HepG2 (cell line): ENCODE results near the gene SLFN12L. TPM values are rescaled to one million over a fixed set of nuclear protein-coding genes. Genes with fewer than 3 reads are reported as not detected.

Experiments
- ATAC-seq: fragments of 200-7000 bp; cut with Tn5 transposase; 3 replicates; pipeline ENCODE4 v1.9.1; 2020; ENCODE audit warnings: mild to moderate bottlenecking, moderate library complexity
- BruUV-seq: library from RNA; stranded (reverse); fragments of 400-500 nt; replicated peaks from 2 replicates; lab custom pipeline; 2021; lab: Mats Ljungman, UMichigan
- CTCF ChIA-PET: fragments of 300-600 bp; formaldehyde crosslinking; extraction: SDS; loops from one replicate; lab custom pipeline; 2021; ENCODE audit warnings: low total read pairs, inconsistent platforms, low intra/inter-chr PET ratio; lab: Yijun Ruan, JAX
- POLR2A ChIA-PET: fragments of 350-600 bp; sonication (Branson Sonifier 250); formaldehyde crosslinking; loops from one replicate; lab custom pipeline; 2020; ENCODE audit warnings: antibody characterized with exemption, inconsistent platforms; lab: Yijun Ruan, JAX
- DNase-seq: peaks from one replicate; pipeline ENCODE4 v3.0.0-alpha.2; 2015; ENCODE audit warnings: low spot score
- FAIRE-seq: peaks from 3 replicates; lab custom pipeline; 2011; peaks lifted over from hg19 to GRCh38; lab: Jason Lieb, UNC
- H2AFZ ChIP-seq: one replicate; pipeline ENCODE4 v1.6.1; 2011; ENCODE audit warnings: low read length, inconsistent platforms
- H3K27ac ChIP-seq: fragments of 300-600 bp; 3 replicates; pipeline ENCODE4 v1.8.0; 2011; ENCODE audit warnings: mixed run types, mild to moderate bottlenecking, mixed read lengths, low read length, inconsistent platforms; ENCODE audit not compliant: insufficient read depth; ENCODE audit errors: extremely low read length
- H3K27me3 ChIP-seq, 2 experiments: fragments of 200-600 bp in 1 of 2; 2 replicates in 1 of 2; 3 replicates in 1 of 2; pipeline versions ENCODE4 v1.6.0 to v1.8.0; 2011; ENCODE audit warnings: low read length in 2 of 2, mild to moderate bottlenecking in 2 of 2, moderate library complexity in 2 of 2, inconsistent platforms in 1 of 2; ENCODE audit not compliant: insufficient read depth in 2 of 2, control insufficient read depth in 1 of 2
- H3K36me3 ChIP-seq, 2 experiments: fragments of 200-600 bp in 1 of 2; replicated peaks in 1 of 2; 2 replicates in 1 of 2; 3 replicates in 1 of 2; pipeline versions ENCODE4 v1.5.1 to v1.8.0; 2011; ENCODE audit warnings: low read length in 2 of 2, inconsistent platforms in 1 of 2; ENCODE audit not compliant: insufficient read depth in 2 of 2, control insufficient read depth in 1 of 2
- H3K4me1 ChIP-seq: 2 replicates; pipeline ENCODE4 v1.5.1; 2012; ENCODE audit warnings: low read length, inconsistent platforms; ENCODE audit not compliant: insufficient read depth
- H3K4me2 ChIP-seq: 2 replicates; pipeline ENCODE4 v1.6.0; 2011; ENCODE audit warnings: low read depth, low read length, inconsistent platforms
- H3K4me3 ChIP-seq, 3 experiments: fragments of 200-600 bp in 1 of 3; sonication (generic), shearing (Covaris generic) in 1 of 3; replicated peaks in 1 of 3; 2 replicates each; pipeline ENCODE4 v1.5.1; 2011 to 2016; ENCODE audit warnings: low read length in 3 of 3, inconsistent platforms in 2 of 3, low read depth in 2 of 3, mild to moderate bottlenecking in 2 of 3, control low read depth in 1 of 3, mixed read lengths in 1 of 3; ENCODE audit not compliant: insufficient read depth in 1 of 3
- H3K79me2 ChIP-seq: one replicate; pipeline ENCODE4 v1.6.1; 2011; ENCODE audit warnings: low read length, inconsistent platforms; ENCODE audit not compliant: insufficient read depth
- H3K9ac ChIP-seq: 2 replicates; pipeline ENCODE4 v1.6.0; 2011; ENCODE audit warnings: mild to moderate bottlenecking, low read depth, low read length, inconsistent platforms; ENCODE audit not compliant: insufficient read depth
- H3K9me3 ChIP-seq: 2 replicates; pipeline ENCODE4 v1.5.1; 2012; ENCODE audit warnings: mild to moderate bottlenecking, low read length
- H4K20me1 ChIP-seq: 2 replicates; pipeline ENCODE4 v1.6.0; 2011; ENCODE audit warnings: inconsistent platforms, mild to moderate bottlenecking, low read length, moderate library complexity; ENCODE audit not compliant: insufficient read depth
- AKNA ChIP-seq: sonication (generic); formaldehyde crosslinking; IDR thresholded peaks from 2 replicates; pipeline ENCODE4 v1.4.0; 2020; ENCODE audit warnings: missing genetic modification reagents, borderline replicate concordance
- CHD4 ChIP-seq: fragments of 200-600 bp; sonication (generic); IDR thresholded peaks from 2 replicates; pipeline ENCODE4 v1.7.0; 2017; ENCODE audit warnings: mild to moderate bottlenecking, low read length, borderline replicate concordance
- DNMT1 ChIP-seq: sonication (generic); formaldehyde crosslinking; IDR thresholded peaks from 2 replicates; pipeline ENCODE4 v1.5.1; 2020; ENCODE audit warnings: mild to moderate bottlenecking, missing genetic modification reagents
- GRHL1 ChIP-seq: sonication (generic); formaldehyde crosslinking; conservative IDR thresholded peaks from 2 replicates; pipeline ENCODE4 v1.8.0; 2022; ENCODE audit warnings: missing genetic modification reagents
- MTA3 ChIP-seq: sonication (generic); formaldehyde crosslinking; IDR thresholded peaks from 2 replicates; pipeline ENCODE4 v1.4.0; 2020; ENCODE audit warnings: missing genetic modification reagents
- MYC ChIP-seq: sonication (generic); formaldehyde crosslinking; IDR thresholded peaks from 2 replicates; pipeline ENCODE4 v1.9.0; 2021; ENCODE audit warnings: missing genetic modification reagents, borderline replicate concordance
- MZF1 ChIP-seq: sonication (generic); formaldehyde crosslinking; IDR thresholded peaks from 2 replicates; pipeline ENCODE4 v1.8.1; 2023; ENCODE audit warnings: mild to moderate bottlenecking, missing genetic modification reagents, borderline replicate concordance
- NCOA1 ChIP-seq: sonication (generic); formaldehyde crosslinking; IDR thresholded peaks from 2 replicates; pipeline ENCODE4 v1.9.0; 2021; ENCODE audit warnings: missing genetic modification reagents
- SRF ChIP-seq: IDR thresholded peaks from 2 replicates; pipeline ENCODE4 v1.6.1; 2011; ENCODE audit warnings: mild to moderate bottlenecking, low read depth, low read length, moderate library complexity
- ZMYM2 ChIP-seq: sonication (generic); formaldehyde crosslinking; IDR thresholded peaks from 2 replicates; pipeline ENCODE4 v1.8.0; 2022; ENCODE audit warnings: mild to moderate bottlenecking, missing genetic modification reagents
- ZNF260 ChIP-seq: sonication (generic); formaldehyde crosslinking; IDR thresholded peaks from 2 replicates; pipeline ENCODE4 v1.4.0; 2020; ENCODE audit warnings: missing genetic modification reagents, low read depth, mild to moderate bottlenecking, borderline replicate concordance
- ZNF331 ChIP-seq: sonication (generic); formaldehyde crosslinking; IDR thresholded peaks from 2 replicates; pipeline ENCODE4 v1.4.0; 2020; ENCODE audit warnings: missing genetic modification reagents
- ZNF441 ChIP-seq: sonication (generic); formaldehyde crosslinking; IDR thresholded peaks from 2 replicates; pipeline ENCODE4 v1.7.0; 2021; ENCODE audit warnings: missing genetic modification reagents, borderline replicate concordance
- ZNF576 ChIP-seq: sonication (generic); formaldehyde crosslinking; IDR thresholded peaks from 2 replicates; pipeline ENCODE4 v1.4.0; 2020; ENCODE audit warnings: mild to moderate bottlenecking, missing genetic modification reagents
- ZNF674 ChIP-seq: sonication (generic); formaldehyde crosslinking; IDR thresholded peaks from 2 replicates; pipeline ENCODE4 v1.5.0; 2020; ENCODE audit warnings: low read depth, mild to moderate bottlenecking, missing genetic modification reagents
- ZNF703 ChIP-seq: sonication (generic); formaldehyde crosslinking; IDR thresholded peaks from 2 replicates; pipeline ENCODE4 v1.5.1; 2020; ENCODE audit warnings: missing genetic modification reagents, mild to moderate bottlenecking, moderate library complexity, borderline replicate concordance
- ZZZ3 ChIP-seq: sonication (generic); formaldehyde crosslinking; IDR thresholded peaks from 2 replicates; pipeline ENCODE4 v1.4.0; 2020; ENCODE audit warnings: missing genetic modification reagents, mild to moderate bottlenecking, borderline replicate concordance
- WGBS: methylation state at CpG from one replicate; pipeline ENCODE4 v1.1.6; 2017; ENCODE audit warnings: low lambda C conversion rate; 5-methylcytosine and 5-hydroxymethylcytosine counted together
- in situ Hi-C: cut with HindIII; loops from 2 replicates; pipeline ENCODE4 v1.10.0; 2017; ENCODE audit warnings: low pct_unique_long_range_greater_than_20kb; ENCODE audit not compliant: extremely low pct_ligation_motif_present
- intact Hi-C: fragments of 100-400 bp; cut with micrococcal nuclease; formaldehyde crosslinking; loops from one replicate; pipeline ENCODE4 v1.10.0; 2022; ENCODE audit not compliant: unreplicated experiment
- polyA plus RNA-seq, 8 experiments: library from polyadenylated mRNA; depleted of rRNA in 3 of 8; stranded (reverse) in 7 of 8; unstranded in 1 of 8; fragments of >200 nt; fragmentation: Illumina TruSeq in 4 of 8; extraction: Trizol in 4 of 8; gene quantifications; 2 replicates each; pipeline versions ENCODE4 v1.2.1 to v1.2.3, GENCODE V29; 2011 to 2016; ENCODE audit warnings: low read depth in 4 of 8, missing spikeins in 1 of 8, mixed read lengths in 1 of 8; ENCODE audit not compliant: insufficient read depth in 1 of 8
- total RNA-seq, 5 experiments: library from RNA; depleted of rRNA; stranded (reverse); fragments of >200 nt; fragmentation: Illumina TruSeq; extraction: Trizol; gene quantifications; 2 replicates each; pipeline ENCODE4 v1.2.3, GENCODE V29; 2016; ENCODE audit warnings: low read depth in 1 of 5
- TF ChIP-seq, protein P1 (sequence below): IDR thresholded peaks from 2 replicates; pipeline ENCODE4 v1.6.1; 2016

Gene SLFN12L
- total and polyA plus RNA-seq, 2 of the 13 experiments (the other 11 are each of a cell fraction or from before 2014, with no cell fraction given), result not detected

DNA sequence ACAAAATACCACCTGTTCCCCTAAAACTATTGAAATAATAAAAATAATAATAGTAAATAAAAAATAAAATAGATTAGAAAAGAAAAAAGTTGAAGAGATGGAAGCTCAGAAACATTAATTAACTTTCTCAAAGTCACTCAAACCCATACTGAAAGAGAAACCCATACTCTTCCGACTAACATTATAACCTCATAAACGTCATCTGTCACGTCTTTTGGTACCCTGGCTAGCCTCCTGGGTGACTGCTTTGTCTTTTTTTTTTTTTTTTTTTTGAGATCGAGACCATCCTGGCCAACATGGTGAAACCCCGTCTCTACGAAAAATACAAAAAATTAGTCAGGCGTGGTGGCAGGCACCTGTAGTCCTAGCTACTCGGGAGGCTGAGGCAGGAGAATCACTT is 7.6 kb downstream of the SLFN12L start:
- no peak for TF ChIP-seq ZNF441 (CRISPR knock-in tag)
- TF ChIP-seq CHD4, result no peak
- TF ChIP-seq ZMYM2 (CRISPR knock-in tag), result no peak
- no peak for TF ChIP-seq NCOA1 (CRISPR knock-in tag)
- no peak for TF ChIP-seq MTA3
- TF ChIP-seq, protein P1, sequence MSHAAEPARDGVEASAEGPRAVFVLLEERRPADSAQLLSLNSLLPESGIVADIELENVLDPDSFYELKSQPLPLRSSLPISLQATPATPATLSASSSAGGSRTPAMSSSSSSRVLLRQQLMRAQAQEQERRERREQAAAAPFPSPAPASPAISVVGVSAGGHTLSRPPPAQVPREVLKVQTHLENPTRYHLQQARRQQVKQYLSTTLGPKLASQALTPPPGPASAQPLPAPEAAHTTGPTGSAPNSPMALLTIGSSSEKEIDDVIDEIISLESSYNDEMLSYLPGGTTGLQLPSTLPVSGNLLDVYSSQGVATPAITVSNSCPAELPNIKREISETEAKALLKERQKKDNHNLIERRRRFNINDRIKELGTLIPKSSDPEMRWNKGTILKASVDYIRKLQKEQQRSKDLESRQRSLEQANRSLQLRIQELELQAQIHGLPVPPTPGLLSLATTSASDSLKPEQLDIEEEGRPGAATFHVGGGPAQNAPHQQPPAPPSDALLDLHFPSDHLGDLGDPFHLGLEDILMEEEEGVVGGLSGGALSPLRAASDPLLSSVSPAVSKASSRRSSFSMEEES (CRISPR knock-in tag), result no peak
- no peak for TF ChIP-seq MZF1 (CRISPR knock-in tag)
- TF ChIP-seq ZNF331, result no peak
- no peak for TF ChIP-seq ZNF260 (CRISPR knock-in tag)
- TF ChIP-seq ZNF703, result no peak
- no peak for TF ChIP-seq ZZZ3 (CRISPR knock-in tag)
- no peak for TF ChIP-seq MYC (CRISPR knock-in tag)
- TF ChIP-seq ZNF674, result no peak
- no peak for TF ChIP-seq SRF
- no peak for TF ChIP-seq AKNA
- no peak for TF ChIP-seq GRHL1 (CRISPR knock-in tag)
- no peak for TF ChIP-seq DNMT1 (CRISPR knock-in tag)
- no peak for TF ChIP-seq ZNF576
- intact Hi-C loops (loop anchor here (10.0 kb wide), 1 partner anchor 1105 kb away; no protein-coding TSS in a partner anchor), in situ Hi-C loops (loop anchor here (10.0 to 25.0 kb wide), 2 partner anchors 355 to 1118 kb away; no protein-coding TSS in a partner anchor)
- Histone ChIP-seq H3K4me2 (no peak overlapping the region), H3K27me3 (no peaks in the 10 kb centered on the region; a peak in 1 of 5 replicates), H3K36me3 (no peaks in the 10 kb centered on the region), H3K4me1 (no peaks in the 10 kb centered on the region), H2AFZ (no peak overlapping the region), H3K79me2 (no peaks in the 10 kb centered on the region), H3K4me3 (no peak overlapping the region), H4K20me1 (no peaks in the 10 kb centered on the region), H3K9ac (no peak overlapping the region), H3K27ac (no peak overlapping the region), H3K9me3 (no peaks in the 10 kb centered on the region)
- ChIA-PET CTCF (no interaction called here), POLR2A (no interaction called here)
- DNase-seq (no peak), FAIRE-seq (no peak), ATAC-seq (no peak)
- 48% methylated on average over 8 of the region's 8 CpGs for WGBS
- no TSS peak for BruUV-seq
